PFSK-1 (cell line): Measurements from ENCODE around the gene RIMKLA.

ENCODE experiments used
- FOXP2 ChIP-seq: optimal IDR thresholded peaks from 2 replicates; pipeline ENCODE3; 2011; ENCODE audit warnings: borderline replicate concordance, control low read depth, inconsistent platforms; ENCODE audit not compliant: insufficient read depth; ENCODE audit errors: extremely low read length, extremely low read depth
- POLR2AphosphoS5 ChIP-seq: IDR thresholded peaks from 2 replicates; pipeline ENCODE4 v1.6.1; 2012; ENCODE audit warnings: low read depth, mild to moderate bottlenecking, control low read depth, low read length, moderate library complexity
- REST ChIP-seq, 2 experiments: IDR thresholded peaks; 2 replicates each; pipeline versions ENCODE4 v1.6.1 to v1.8.0; 2011 to 2012; ENCODE audit warnings: low read depth in 2 of 2, low read length in 2 of 2, control low read depth in 1 of 2, inconsistent platforms in 1 of 2, mild to moderate bottlenecking in 1 of 2, moderate library complexity in 1 of 2; ENCODE audit not compliant: insufficient read depth in 1 of 2
- SIN3A ChIP-seq: IDR thresholded peaks from 2 replicates; pipeline ENCODE4 v1.6.1; 2012; ENCODE audit warnings: mild to moderate bottlenecking, low read length, moderate library complexity, borderline replicate concordance; ENCODE audit not compliant: insufficient read depth
- TAF1 ChIP-seq: IDR thresholded peaks from 2 replicates; pipeline ENCODE4 v1.6.1; 2012; ENCODE audit warnings: low read length, control low read depth, borderline replicate concordance; ENCODE audit not compliant: insufficient read depth

RIMKLA gene

GRCh38 chr1:42427240-42427639 is 46.6 kb downstream of the RIMKLA start:
- TF ChIP-seq REST (IDR thresholded peaks at IDR 0.05; ENCODE audit: insufficient read depth in 1 of 2, low read depth in 2 of 2, low read length in 2 of 2) (no peak), TAF1 (no peak), SIN3A (no peak), POLR2AphosphoS5 (no peak), FOXP2 (no peak)

GRCh38 chr1:42429603-42430002 is 49.0 kb downstream of the RIMKLA start:
- no peak for TF ChIP-seq SIN3A
- TF ChIP-seq POLR2AphosphoS5 = no peak
- TF ChIP-seq REST (IDR thresholded peaks at IDR 0.05; ENCODE audit: insufficient read depth in 1 of 2, low read depth in 2 of 2, low read length in 2 of 2) = no peak
- TF ChIP-seq FOXP2 = no peak
- TF ChIP-seq TAF1 = no peak

- TF ChIP-seq REST (IDR thresholded peaks at IDR 0.05; ENCODE audit: insufficient read depth in 1 of 2, low read depth in 2 of 2, low read length in 2 of 2) (no peak), TAF1 (no peak), SIN3A (no peak), POLR2AphosphoS5 (no peak), FOXP2 (no peak)
These were observed 49.9 kb downstream of the RIMKLA start for GRCh38 chr1:42430286-42431135.

GRCh38 chr1:42431514-42431913 is 50.9 kb downstream of the RIMKLA start:
- no peak for TF ChIP-seq FOXP2
- TF ChIP-seq SIN3A = no peak
- TF ChIP-seq POLR2AphosphoS5 = no peak
- TF ChIP-seq REST (IDR thresholded peaks at IDR 0.05; ENCODE audit: insufficient read depth in 1 of 2, low read depth in 2 of 2, low read length in 2 of 2) = no peak
- no peak for TF ChIP-seq TAF1
